Endothelial cell of umbilical vein (primary cell): ENCODE measurements around the gene SHKBP1. TPM values are rescaled to one million over a fixed set of nuclear protein-coding genes. Genes with fewer than 3 reads are reported as not detected.
"Not testable (repeated sequence)": the region's sequence is repeated elsewhere in the genome, so short reads cannot be mapped to it uniquely, and the experiment has no call there.

Experiments used
- BruUV-seq: library from RNA; stranded (reverse); fragments of 400-500 nt; replicated peaks from 2 replicates; lab custom pipeline; 2021; lab: Mats Ljungman, UMichigan
- CTCF ChIA-PET: fragments of 300-600, 350-600 bp; sonication (Branson Sonifier 250); formaldehyde crosslinking; loops from one replicate; lab custom pipeline; 2021; ENCODE audit warnings: antibody characterized with exemption, inconsistent platforms; lab: Charles Lee
- POLR2A ChIA-PET: fragments of 300-600, 350-600 bp; sonication (Branson Sonifier 250); formaldehyde crosslinking; loops from one replicate; lab custom pipeline; 2021; ENCODE audit warnings: antibody characterized with exemption, inconsistent platforms; lab: Charles Lee
- DNase-seq: peaks from one replicate; pipeline ENCODE4 v3.0.0-alpha.2; 2011; ENCODE audit warnings: low read depth, low spot score
- FAIRE-seq: peaks from 2 replicates; lab custom pipeline; 2011; peaks lifted over from hg19 to GRCh38; lab: Jason Lieb, UNC
- H2AFZ ChIP-seq: 2 replicates; pipeline ENCODE4 v1.6.0; 2012; ENCODE audit warnings: low read depth, low read length, control low read depth, inconsistent platforms
- H3K27ac ChIP-seq: 2 replicates; pipeline ENCODE4 v1.5.1; 2011; ENCODE audit warnings: low read depth, mild to moderate bottlenecking, control low read depth, low read length, moderate library complexity; ENCODE audit not compliant: insufficient read depth
- H3K27me3 ChIP-seq, 2 experiments: 2 replicates each; pipeline versions ENCODE4 v1.6.0 to v1.6.1; 2011; ENCODE audit warnings: low read length in 2 of 2, mixed read lengths in 1 of 2; ENCODE audit not compliant: control insufficient read depth in 2 of 2, insufficient read depth in 2 of 2
- H3K36me3 ChIP-seq, 2 experiments: 2 replicates in 1 of 2; 3 replicates in 1 of 2; pipeline ENCODE4 v1.5.1; 2011; ENCODE audit warnings: low read length in 2 of 2, mild to moderate bottlenecking in 1 of 2, moderate library complexity in 1 of 2; ENCODE audit not compliant: control insufficient read depth in 2 of 2, insufficient read depth in 2 of 2; ENCODE audit errors: extremely low read depth in 1 of 2
- H3K4me1 ChIP-seq: 3 replicates; pipeline ENCODE4 v1.5.1; 2011; ENCODE audit warnings: mild to moderate bottlenecking, low read length; ENCODE audit not compliant: control insufficient read depth, insufficient read depth; ENCODE audit errors: extremely low read depth
- H3K4me2 ChIP-seq: 2 replicates; pipeline ENCODE4 v1.6.1; 2011; ENCODE audit warnings: low read length, control low read depth, mixed read lengths; ENCODE audit not compliant: insufficient read depth
- H3K4me3 ChIP-seq, 3 experiments: fragments of 200-600 bp in 1 of 3; sonication (generic), shearing (Covaris generic) in 1 of 3; replicated peaks in 1 of 3; 2 replicates each; pipeline ENCODE4 v1.5.1; 2011 to 2016; ENCODE audit warnings: control low read depth in 3 of 3, low read length in 3 of 3, mild to moderate bottlenecking in 2 of 3, inconsistent platforms in 1 of 3, low read depth in 1 of 3, moderate library complexity in 1 of 3; ENCODE audit not compliant: insufficient read depth in 1 of 3
- H3K79me2 ChIP-seq: 2 replicates; pipeline ENCODE4 v1.6.0; 2012; ENCODE audit warnings: low read length, inconsistent platforms; ENCODE audit not compliant: control insufficient read depth, insufficient read depth
- H3K9ac ChIP-seq: replicated peaks from 2 replicates; pipeline ENCODE3; 2011; ENCODE audit warnings: low read length, control low read depth; ENCODE audit not compliant: insufficient read depth; ENCODE audit errors: extremely low read depth
- H3K9me1 ChIP-seq: replicated peaks from 3 replicates; pipeline ENCODE4 v1.6.0; 2011; ENCODE audit warnings: mild to moderate bottlenecking, low read length; ENCODE audit not compliant: control insufficient read depth, insufficient read depth; ENCODE audit errors: extremely low read depth
- H3K9me3 ChIP-seq: replicated peaks from 2 replicates; pipeline ENCODE4 v1.5.1; 2012; ENCODE audit warnings: low read length, inconsistent platforms; ENCODE audit not compliant: control insufficient read depth, insufficient read depth
- H4K20me1 ChIP-seq: replicated peaks from 2 replicates; pipeline ENCODE3; 2011; ENCODE audit warnings: mild to moderate bottlenecking, low read length; ENCODE audit not compliant: control insufficient read depth, insufficient read depth; ENCODE audit errors: extremely low read depth
- CTCF ChIP-seq, 2 donors: IDR thresholded peaks; 1 replicate in 1 of 2; 2 replicates in 1 of 2; pipeline ENCODE4 v1.5.1; 2011; ENCODE audit warnings: low read length in 2 of 2, mild to moderate bottlenecking in 2 of 2, moderate library complexity in 2 of 2, control low read depth in 1 of 2, inconsistent platforms in 1 of 2, low read depth in 1 of 2; ENCODE audit not compliant: insufficient read depth in 1 of 2; ENCODE audit errors: extremely low read depth in 1 of 2
- EZH2 ChIP-seq: IDR thresholded peaks from 2 replicates; pipeline ENCODE4 v1.6.1; 2012; ENCODE audit warnings: borderline replicate concordance, low read depth, mild to moderate bottlenecking, moderate library complexity, low read length, inconsistent platforms; ENCODE audit not compliant: severe bottlenecking
- FOS ChIP-seq: IDR thresholded peaks from 2 replicates; pipeline ENCODE4 v1.6.1; 2011; ENCODE audit warnings: mild to moderate bottlenecking, low read length, moderate library complexity, borderline replicate concordance; ENCODE audit not compliant: insufficient read depth
- GATA2 ChIP-seq: IDR thresholded peaks from 2 replicates; pipeline ENCODE4 v1.7.0; 2011; ENCODE audit warnings: low read depth, mild to moderate bottlenecking, moderate library complexity, mixed read lengths, low read length; ENCODE audit not compliant: insufficient read length, insufficient read depth
- JUN ChIP-seq: IDR thresholded peaks from 2 replicates; pipeline ENCODE4 v1.6.1; 2011; ENCODE audit warnings: borderline replicate concordance, low read depth; ENCODE audit not compliant: insufficient read length, insufficient read depth
- MAX ChIP-seq: IDR thresholded peaks from 2 replicates; pipeline ENCODE4 v1.6.1; 2011; ENCODE audit not compliant: insufficient read depth, insufficient read length
- MYC ChIP-seq: IDR thresholded peaks from one replicate; pipeline ENCODE4 v1.6.1; 2011; ENCODE audit warnings: mild to moderate bottlenecking, low read depth, low read length
- POLR2A ChIP-seq: IDR thresholded peaks from 2 replicates; pipeline ENCODE4 v1.6.1; 2012; ENCODE audit warnings: low read depth, mild to moderate bottlenecking, control low read depth, low read length
- POLR2AphosphoS5 ChIP-seq: IDR thresholded peaks from 2 replicates; pipeline ENCODE4 v1.6.1; 2012; ENCODE audit warnings: low read depth, mild to moderate bottlenecking, control low read depth, low read length, moderate library complexity; ENCODE audit not compliant: insufficient read depth
- dilution Hi-C: fragments of 300-500 bp; cut with MboI; formaldehyde crosslinking; loops from one replicate; pipeline ENCODE4 v1.15.0; 2019; ENCODE audit warnings: low sequenced_read_pairs; ENCODE audit not compliant: extremely low pct_ligation_motif_present
- intact Hi-C: fragments of 100-400 bp; cut with micrococcal nuclease; formaldehyde crosslinking; loops from one replicate; pipeline ENCODE4 v1.10.0; 2022
- polyA plus RNA-seq, 4 experiments: library from polyadenylated mRNA; depleted of rRNA in 3 of 4; stranded (reverse) in 3 of 4; unstranded in 1 of 4; fragments of >200 nt; gene quantifications; 2 replicates each; pipeline versions ENCODE4 v1.2.1 to v1.2.3, GENCODE V29; 2011 to 2012; ENCODE audit warnings: missing spikeins in 1 of 4
- total RNA-seq: library from RNA; stranded (reverse); gene quantifications from 2 replicates; pipeline ENCODE4 v1.2.3, GENCODE V29; 2021

The SHKBP1 gene
- total and polyA plus RNA-seq, 2 donors (not counting 3 experiments of a cell fraction or from before 2014, with no cell fraction given): 106 to 113 TPM

GRCh38 chr19:40623403-40624251, 47.0 kb downstream of the SHKBP1 start:
- DNase-seq: no peak
- peak overlapping the region; percentile 28 for H2AFZ ChIP-seq
- H3K36me3 ChIP-seq: no peaks in the 10 kb centered on the region
- no peaks in the 10 kb centered on the region for H3K9me3 ChIP-seq
- FAIRE-seq: peak; percentile 52
- H3K27me3 ChIP-seq: no peaks in the 10 kb centered on the region
- H3K9ac ChIP-seq: no peak overlapping the region
- H3K9me1 ChIP-seq: no peaks in the 10 kb centered on the region
- no peak overlapping the region for H3K4me3 ChIP-seq
- H3K79me2 ChIP-seq: no peaks in the 10 kb centered on the region
- peak overlapping the region; percentile 14 for H3K4me2 ChIP-seq
- H4K20me1 ChIP-seq: no peaks in the 10 kb centered on the region
- intact Hi-C loops (no loop called here), dilution Hi-C loops (no loop called here)
- ChIA-PET CTCF (interaction anchor here (3.3 kb wide), 1 partner anchor 10 kb away, joined by 28 read pairs; no protein-coding TSS in a partner anchor), POLR2A (no interaction called here)
- no TSS peak for BruUV-seq
- TF ChIP-seq MYC: no peak
- no peak for TF ChIP-seq JUN
- no peak for TF ChIP-seq POLR2A
- no peak for TF ChIP-seq MAX
- TF ChIP-seq FOS: no peak
- no peak for TF ChIP-seq EZH2
- no peak for TF ChIP-seq GATA2
- TF ChIP-seq CTCF (IDR thresholded peaks at IDR 0.05; ENCODE audit: extremely low read depth in 1 of 2, insufficient read depth in 1 of 2, low read depth in 1 of 2, low read length in 2 of 2): no peak
- no peak for TF ChIP-seq POLR2AphosphoS5
- no peaks in the 10 kb centered on the region for H3K4me1 ChIP-seq
- H3K27ac ChIP-seq: no peak overlapping the region

GRCh38 chr19:40624369-40625153, 47.9 kb downstream of the SHKBP1 start:
- H3K4me1 ChIP-seq, H3K79me2 ChIP-seq, H2AFZ ChIP-seq, intact Hi-C loops, H3K4me2 ChIP-seq, H3K9me1 ChIP-seq, H4K20me1 ChIP-seq, H3K27me3 ChIP-seq, BruUV-seq, H3K4me3 ChIP-seq, H3K36me3 ChIP-seq, H3K27ac ChIP-seq, DNase-seq, H3K9me3 ChIP-seq, H3K9ac ChIP-seq, dilution Hi-C loops: not testable (repeated sequence)
- ChIA-PET CTCF (interaction anchor here (3.3 kb wide), 1 partner anchor 9 kb away, joined by 28 read pairs; no protein-coding TSS in a partner anchor), POLR2A (interaction anchor here (0.6 kb wide), 1 partner anchor 8 kb away, joined by 3 read pairs; no protein-coding TSS in a partner anchor)
- FAIRE-seq: peak; percentile 69
